H1 (cell line): ENCODE results near the gene ARMC7. TPM values are rescaled to one million over a fixed set of nuclear protein-coding genes. Genes with fewer than 3 reads are reported as not detected.

ENCODE experiments used
- CTCF ChIA-PET: fragments of 300-600 bp; sonication (Branson Sonifier 250); formaldehyde crosslinking; loops from one replicate; lab custom pipeline; 2021; ENCODE audit not compliant: partially characterized antibody; lab: Charles Lee
- POLR2A ChIA-PET: fragments of 300-600 bp; sonication (Branson Sonifier 250); formaldehyde crosslinking; loops from one replicate; lab custom pipeline; 2021; ENCODE audit warnings: inconsistent platforms; ENCODE audit not compliant: partially characterized antibody; lab: Charles Lee
- DNase-seq, 2 experiments: peaks; one replicate each; pipeline versions ENCODE4 v3.0.0 to v3.0.0-alpha.2; 2010 to 2022; ENCODE audit warnings: low spot score in 2 of 2, low read depth in 1 of 2, mixed read lengths in 1 of 2
- FAIRE-seq: peaks from 2 replicates; lab custom pipeline; 2011; peaks lifted over from hg19 to GRCh38; lab: Jason Lieb, UNC
- H2AFZ ChIP-seq: 2 replicates; pipeline ENCODE4 v1.8.1; 2012; ENCODE audit warnings: low read length, inconsistent platforms
- H2AK5ac ChIP-seq: 2 replicates; pipeline ENCODE4 v1.6.1; 2013; ENCODE audit warnings: low read depth, low read length
- H2BK120ac ChIP-seq: replicated peaks from 2 replicates; pipeline ENCODE3; 2013; ENCODE audit warnings: low read depth, low read length, inconsistent platforms
- H2BK12ac ChIP-seq: 2 replicates; pipeline ENCODE4 v1.6.1; 2013; ENCODE audit warnings: low read depth, low read length
- H2BK15ac ChIP-seq: 2 replicates; pipeline ENCODE4 v1.6.1; 2013; ENCODE audit warnings: low read length
- H2BK20ac ChIP-seq: 2 replicates; pipeline ENCODE4 v1.6.1; 2013; ENCODE audit warnings: low read length
- H2BK5ac ChIP-seq: 2 replicates; pipeline ENCODE4 v1.6.1; 2013; ENCODE audit warnings: low read depth, low read length
- H3K14ac ChIP-seq: 2 replicates; pipeline ENCODE4 v1.6.1; 2013; ENCODE audit warnings: inconsistent platforms; ENCODE audit not compliant: insufficient read length
- H3K18ac ChIP-seq: 2 replicates; pipeline ENCODE4 v1.6.1; 2013; ENCODE audit warnings: low read length; ENCODE audit errors: extremely low read depth
- H3K23ac ChIP-seq: 2 replicates; pipeline ENCODE4 v1.6.1; 2013; ENCODE audit warnings: inconsistent platforms; ENCODE audit not compliant: insufficient read length
- H3K23me2 ChIP-seq: 2 replicates; pipeline ENCODE4 v1.6.1; 2013; ENCODE audit warnings: low read depth, low read length
- H3K27ac ChIP-seq: 2 replicates; pipeline ENCODE4 v1.6.1; 2011; ENCODE audit warnings: low read depth, low read length, inconsistent platforms
- H3K27me3 ChIP-seq, 4 experiments: replicated peaks in 1 of 4; 1 replicate in 1 of 4; 2 replicates in 3 of 4; pipeline versions ENCODE4 v1.6.1 to v1.8.1; 2011 to 2013; ENCODE audit warnings: low read length in 3 of 4, mild to moderate bottlenecking in 3 of 4, inconsistent platforms in 2 of 4, mixed read lengths in 2 of 4, moderate library complexity in 1 of 4; ENCODE audit not compliant: control insufficient read depth in 3 of 4, insufficient read depth in 3 of 4; ENCODE audit errors: extremely low read depth in 1 of 4
- H3K36me3 ChIP-seq, 4 experiments: 2 replicates each; pipeline versions ENCODE4 v1.6.1 to v1.8.1; 2011 to 2013; ENCODE audit warnings: mild to moderate bottlenecking in 4 of 4, low read length in 3 of 4, moderate library complexity in 2 of 4, control low read depth in 1 of 4, inconsistent platforms in 1 of 4; ENCODE audit not compliant: insufficient read depth in 4 of 4, control insufficient read depth in 2 of 4
- H3K4ac ChIP-seq: replicated peaks from 2 replicates; pipeline ENCODE3; 2013; ENCODE audit warnings: low read length, low read depth, mixed read lengths, inconsistent platforms; ENCODE audit not compliant: insufficient read length
- H3K4me1 ChIP-seq, 4 experiments: replicated peaks in 1 of 4; 1 replicate in 1 of 4; 2 replicates in 3 of 4; pipeline versions ENCODE4 v1.6.1 to v1.8.1; 2011 to 2013; ENCODE audit warnings: low read length in 3 of 4, inconsistent platforms in 2 of 4, mixed read lengths in 1 of 4; ENCODE audit not compliant: insufficient read depth in 4 of 4, control insufficient read depth in 3 of 4
- H3K4me2 ChIP-seq, 2 experiments: 2 replicates each; pipeline versions ENCODE4 v1.6.1 to v1.8.1; 2011 to 2013; ENCODE audit warnings: low read depth in 2 of 2, low read length in 2 of 2, control low read depth in 1 of 2, inconsistent platforms in 1 of 2, mild to moderate bottlenecking in 1 of 2; ENCODE audit not compliant: insufficient read depth in 1 of 2
- H3K4me3 ChIP-seq, 4 experiments: fragments of 200-600, 300-600 bp in 1 of 4; sonication (generic), shearing (Covaris generic), sonication (Bioruptor Twin) in 1 of 4; 2 replicates each; pipeline versions ENCODE4 v1.5.1 to v1.8.1; 2011 to 2016; ENCODE audit warnings: low read length in 4 of 4, low read depth in 3 of 4, control low read depth in 2 of 4, inconsistent platforms in 2 of 4, mild to moderate bottlenecking in 2 of 4, mixed read lengths in 1 of 4, moderate library complexity in 1 of 4; ENCODE audit not compliant: insufficient read depth in 2 of 4; ENCODE audit errors: extremely low read depth in 1 of 4
- H3K56ac ChIP-seq: replicated peaks from 2 replicates; pipeline ENCODE3; 2013; ENCODE audit warnings: low read depth, mild to moderate bottlenecking, mixed read lengths, low read length, inconsistent platforms; ENCODE audit not compliant: insufficient read length
- H3K79me1 ChIP-seq: 2 replicates; pipeline ENCODE4 v1.6.1; 2013; ENCODE audit warnings: low read depth, low read length, control low read depth
- H3K79me2 ChIP-seq, 2 experiments: 2 replicates each; pipeline versions ENCODE4 v1.6.1 to v1.8.1; 2012 to 2013; ENCODE audit warnings: low read length in 2 of 2, mild to moderate bottlenecking in 2 of 2, inconsistent platforms in 1 of 2; ENCODE audit not compliant: insufficient read depth in 2 of 2, control insufficient read depth in 1 of 2
- H3K9ac ChIP-seq, 4 experiments: replicated peaks in 1 of 4; 1 replicate in 1 of 4; 2 replicates in 3 of 4; pipeline versions ENCODE4 v1.6.1 to v1.8.1; 2011 to 2013; ENCODE audit warnings: low read depth in 3 of 4, low read length in 3 of 4, control low read depth in 2 of 4, mild to moderate bottlenecking in 2 of 4, moderate library complexity in 2 of 4, inconsistent platforms in 1 of 4; ENCODE audit errors: extremely low read depth in 1 of 4
- H3K9me3 ChIP-seq, 2 experiments: 2 replicates each; pipeline versions ENCODE4 v1.6.1 to v1.8.1; 2012 to 2013; ENCODE audit warnings: mild to moderate bottlenecking in 2 of 2, moderate library complexity in 2 of 2, control low read depth in 1 of 2, inconsistent platforms in 1 of 2, low read depth in 1 of 2, low read length in 1 of 2, mixed read lengths in 1 of 2; ENCODE audit not compliant: insufficient read depth in 2 of 2
- H4K20me1 ChIP-seq, 2 experiments: replicated peaks in 1 of 2; 2 replicates each; pipeline versions ENCODE3 to v1.8.1; 2011 to 2013; ENCODE audit warnings: inconsistent platforms in 2 of 2, low read length in 2 of 2, mild to moderate bottlenecking in 1 of 2; ENCODE audit not compliant: insufficient read depth in 2 of 2, control insufficient read depth in 1 of 2
- H4K5ac ChIP-seq: 2 replicates; pipeline ENCODE4 v1.6.1; 2013; ENCODE audit warnings: low read length, low read depth, mixed read lengths, inconsistent platforms; ENCODE audit not compliant: insufficient read length
- H4K8ac ChIP-seq: 2 replicates; pipeline ENCODE4 v1.8.0; 2013; ENCODE audit warnings: mild to moderate bottlenecking, moderate library complexity, low read length, inconsistent platforms; ENCODE audit not compliant: insufficient read depth; ENCODE audit errors: extremely low read depth
- H4K91ac ChIP-seq: replicated peaks from 2 replicates; pipeline ENCODE3; 2013; ENCODE audit warnings: low read length, mixed read lengths, inconsistent platforms; ENCODE audit not compliant: insufficient read length
- BRCA1 ChIP-seq: IDR thresholded peaks from 2 replicates; pipeline ENCODE4 v1.6.1; 2012; ENCODE audit warnings: low read depth, low read length, improper control_type of control experiment
- CBX8 ChIP-seq: fragments of 300-800, 300-1000 bp; sonication (generic); IDR thresholded peaks from 2 replicates; pipeline ENCODE4 v1.7.1; 2016; ENCODE audit warnings: low read depth, low read length, borderline replicate concordance
- CEBPB ChIP-seq: IDR thresholded peaks from 2 replicates; pipeline ENCODE4 v1.6.1; 2012; ENCODE audit warnings: low read depth, low read length
- JUND ChIP-seq: IDR thresholded peaks from 2 replicates; pipeline ENCODE4 v1.6.1; 2011; ENCODE audit warnings: mild to moderate bottlenecking, improper control_type of control experiment, low read length
- KDM4A ChIP-seq: IDR thresholded peaks from one replicate; pipeline ENCODE4 v1.7.1; 2012; ENCODE audit warnings: low read depth, mild to moderate bottlenecking, moderate library complexity, low read length, inconsistent platforms; ENCODE audit not compliant: severe bottlenecking
- POLR2AphosphoS5 ChIP-seq: IDR thresholded peaks from 2 replicates; pipeline ENCODE4 v1.6.1; 2011; ENCODE audit warnings: low read depth, low read length
- RAD21 ChIP-seq, 2 experiments: IDR thresholded peaks in 1 of 2; conservative IDR thresholded peaks in 1 of 2; 2 replicates each; pipeline ENCODE4 v1.6.1; 2011; ENCODE audit warnings: low read depth in 2 of 2, low read length in 2 of 2, improper control_type of control experiment in 1 of 2, inconsistent platforms in 1 of 2, mild to moderate bottlenecking in 1 of 2, moderate library complexity in 1 of 2
- SP1 ChIP-seq: IDR thresholded peaks from 2 replicates; pipeline ENCODE4 v1.6.1; 2011; ENCODE audit warnings: low read depth, low read length
- SP2 ChIP-seq: IDR thresholded peaks from 2 replicates; pipeline ENCODE4 v1.6.1; 2012; ENCODE audit warnings: mild to moderate bottlenecking, low read length, inconsistent platforms
- SRF ChIP-seq: IDR thresholded peaks from 2 replicates; pipeline ENCODE4 v1.6.1; 2011; ENCODE audit warnings: mild to moderate bottlenecking, low read depth, low read length, moderate library complexity
- TAF1 ChIP-seq: IDR thresholded peaks from 2 replicates; pipeline ENCODE4 v1.6.1; 2011; ENCODE audit warnings: mild to moderate bottlenecking, low read depth, low read length
- WGBS, 2 experiments: shearing (Covaris generic) in 1 of 2; methylation state at CpG; one replicate each; pipeline versions ENCODE4 v1.1.6 to v1.1.7; 2013 to 2015; ENCODE audit warnings: low lambda C conversion rate in 2 of 2, mixed read lengths in 2 of 2, inconsistent platforms in 1 of 2, low coverage in 1 of 2, missing lambda C conversion rate in 1 of 2; ENCODE audit not compliant: insufficient replicate concordance in 2 of 2, insufficient coverage in 1 of 2, insufficient read length in 1 of 2; ENCODE audit errors: extremely low coverage in 1 of 2, missing lambda C conversion rate in 1 of 2; 5-methylcytosine and 5-hydroxymethylcytosine counted together
- polyA plus RNA-seq, 7 experiments: library from polyadenylated mRNA; depleted of rRNA in 3 of 7; stranded (reverse) in 5 of 7; unstranded in 2 of 7; fragments of >200 nt in 5 of 7; fragments of 200-250 nt in 2 of 7; gene quantifications; 1 replicate in 5 of 7; 2 replicates in 1 of 7; 4 replicates in 1 of 7; pipeline versions ENCODE4 v1.2.1 to v1.2.3, GENCODE V29; 2011 to 2013; ENCODE audit warnings: missing spikeins in 2 of 7, mixed read lengths in 2 of 7
- total RNA-seq: library from RNA; stranded (reverse); fragmentation: NEBNext Ultra II Directional; extraction: Animal tissue kit (Norgen Biotek cat#: 25700); gene quantifications from 2 replicates; pipeline ENCODE4 v1.2.1, GENCODE V29; 2021
- TF ChIP-seq, protein P1 (sequence below): IDR thresholded peaks from 2 replicates; pipeline ENCODE4 v1.6.1; 2012; ENCODE audit warnings: inconsistent platforms
- TF ChIP-seq, protein P2 (sequence below): IDR thresholded peaks from 2 replicates; pipeline ENCODE4 v1.6.1; 2012; ENCODE audit warnings: low read length, inconsistent platforms

Gene ARMC7
- total and polyA plus RNA-seq, 2 of the 8 experiments (the other 6 are each of a cell fraction or from before 2014, with no cell fraction given): 9.8 to 13.6 TPM

DNA sequence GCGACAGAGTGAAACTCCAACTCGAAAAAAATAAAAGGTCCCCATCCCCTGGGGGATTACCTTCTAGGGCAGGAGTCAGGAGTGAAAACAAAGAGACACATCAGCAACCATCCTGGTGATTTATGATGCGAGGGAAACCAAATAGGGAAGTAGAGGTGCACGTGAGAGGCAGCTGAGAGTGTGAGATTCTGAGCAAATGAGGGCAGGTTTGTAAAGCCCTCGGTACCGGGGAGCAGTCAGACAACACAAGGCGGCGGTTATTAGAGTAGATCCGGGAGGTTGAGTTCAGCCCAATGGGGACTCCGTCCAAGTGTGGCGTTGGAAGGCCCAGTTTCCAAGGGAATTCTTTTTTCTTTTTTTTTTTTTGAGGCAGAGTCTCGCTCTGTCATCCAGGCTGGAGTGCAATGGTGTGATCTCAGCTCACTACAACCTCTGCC lies 7.4 kb upstream of the ARMC7 start:
- Histone ChIP-seq H4K5ac (no peak overlapping the region), H3K14ac (no peak overlapping the region), H2BK120ac (no peak overlapping the region), H4K91ac (no peak overlapping the region), H3K18ac (no peak overlapping the region), H2AK5ac (no peak overlapping the region), H2BK12ac (no peak overlapping the region), H3K4me1 (no peaks in the 10 kb centered on the region; a peak in 1 of 7 replicates), H3K27ac (no peak overlapping the region), H3K79me1 (no peaks in the 10 kb centered on the region; the same call in 1 of the 2 replicates), H3K79me2 (no peaks in the 10 kb centered on the region), H3K9me3 (peaks cover 0 to 3% of the 10 kb centered on the region in 2 experiments; a peak in 2 of 4 replicates), H3K36me3 (peaks cover 0 to 9% (median 4%) of the 10 kb centered on the region in 4 experiments; a peak in 5 of 8 replicates), H4K8ac (no peak overlapping the region), H2AFZ (no peak overlapping the region), H4K20me1 (no peaks in the 10 kb centered on the region), H3K56ac (no peak overlapping the region), H2BK5ac (no peak overlapping the region), H3K4me3 (no peak overlapping the region), H3K27me3 (no peaks in the 10 kb centered on the region), H2BK20ac (no peak overlapping the region), H3K23ac (no peak overlapping the region), H3K4ac (no peak overlapping the region), H3K4me2 (no peak overlapping the region), H2BK15ac (no peak overlapping the region), H3K9ac (no peak overlapping the region), H3K23me2 (no peaks in the 10 kb centered on the region)
- POLR2A ChIA-PET: interaction anchor here (0.6 to 8.7 kb wide), 5 partner anchors 15 to 297 kb away, joined by 3 to 32 read pairs (median 4); partner anchors contain the start of gene SLC16A5
- no peak for DNase-seq
- FAIRE-seq: no peak
- CTCF ChIA-PET: interaction anchor here (0.6 to 6.2 kb wide), 6 partner anchors 11 to 624 kb away, joined by 3 to 64 read pairs (median 4); no protein-coding TSS in a partner anchor
- 90% methylated on average over 11 of the region's 12 CpGs; no CpG with 5 or more reads in 1 of the 2 experiments for WGBS, 2 experiments
- no peak for TF ChIP-seq RAD21 (IDR thresholded peaks at IDR 0.05 in 1 of 2, conservative IDR thresholded peaks at IDR 0.05 in 1 of 2; ENCODE audit: low read depth in 2 of 2, low read length in 2 of 2)
- no peak for TF ChIP-seq CBX8
- no peak for TF ChIP-seq SRF
- TF ChIP-seq POLR2AphosphoS5: no peak
- TF ChIP-seq BRCA1: no peak
- TF ChIP-seq, protein P1, sequence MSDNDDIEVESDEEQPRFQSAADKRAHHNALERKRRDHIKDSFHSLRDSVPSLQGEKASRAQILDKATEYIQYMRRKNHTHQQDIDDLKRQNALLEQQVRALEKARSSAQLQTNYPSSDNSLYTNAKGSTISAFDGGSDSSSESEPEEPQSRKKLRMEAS: no peak
- TF ChIP-seq, protein P2, sequence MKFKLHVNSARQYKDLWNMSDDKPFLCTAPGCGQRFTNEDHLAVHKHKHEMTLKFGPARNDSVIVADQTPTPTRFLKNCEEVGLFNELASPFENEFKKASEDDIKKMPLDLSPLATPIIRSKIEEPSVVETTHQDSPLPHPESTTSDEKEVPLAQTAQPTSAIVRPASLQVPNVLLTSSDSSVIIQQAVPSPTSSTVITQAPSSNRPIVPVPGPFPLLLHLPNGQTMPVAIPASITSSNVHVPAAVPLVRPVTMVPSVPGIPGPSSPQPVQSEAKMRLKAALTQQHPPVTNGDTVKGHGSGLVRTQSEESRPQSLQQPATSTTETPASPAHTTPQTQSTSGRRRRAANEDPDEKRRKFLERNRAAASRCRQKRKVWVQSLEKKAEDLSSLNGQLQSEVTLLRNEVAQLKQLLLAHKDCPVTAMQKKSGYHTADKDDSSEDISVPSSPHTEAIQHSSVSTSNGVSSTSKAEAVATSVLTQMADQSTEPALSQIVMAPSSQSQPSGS: no peak
- TF ChIP-seq TAF1: no peak
- TF ChIP-seq SP2: no peak
- TF ChIP-seq KDM4A: no peak
- TF ChIP-seq CEBPB: no peak
- no peak for TF ChIP-seq JUND
- no peak for TF ChIP-seq SP1
